OCI-LY3 (cell line): ENCODE measurements around the gene ASCL2.

Source experiments
- EZH2phosphoT487 ChIP-seq: fragments of 200-600 bp; shearing (Covaris generic); IDR thresholded peaks from 2 replicates; pipeline ENCODE4 v1.6.1; 2018; ENCODE audit warnings: antibody characterized with exemption, mixed run types, low read depth
- TF ChIP-seq, protein P1 (sequence below): fragments of 200-600, 300-600 bp; sonication (generic); IDR thresholded peaks from 2 replicates; pipeline ENCODE4 v1.5.1; 2014; ENCODE audit warnings: antibody characterized with exemption, low read length, low read depth

- TF ChIP-seq, protein P1, sequence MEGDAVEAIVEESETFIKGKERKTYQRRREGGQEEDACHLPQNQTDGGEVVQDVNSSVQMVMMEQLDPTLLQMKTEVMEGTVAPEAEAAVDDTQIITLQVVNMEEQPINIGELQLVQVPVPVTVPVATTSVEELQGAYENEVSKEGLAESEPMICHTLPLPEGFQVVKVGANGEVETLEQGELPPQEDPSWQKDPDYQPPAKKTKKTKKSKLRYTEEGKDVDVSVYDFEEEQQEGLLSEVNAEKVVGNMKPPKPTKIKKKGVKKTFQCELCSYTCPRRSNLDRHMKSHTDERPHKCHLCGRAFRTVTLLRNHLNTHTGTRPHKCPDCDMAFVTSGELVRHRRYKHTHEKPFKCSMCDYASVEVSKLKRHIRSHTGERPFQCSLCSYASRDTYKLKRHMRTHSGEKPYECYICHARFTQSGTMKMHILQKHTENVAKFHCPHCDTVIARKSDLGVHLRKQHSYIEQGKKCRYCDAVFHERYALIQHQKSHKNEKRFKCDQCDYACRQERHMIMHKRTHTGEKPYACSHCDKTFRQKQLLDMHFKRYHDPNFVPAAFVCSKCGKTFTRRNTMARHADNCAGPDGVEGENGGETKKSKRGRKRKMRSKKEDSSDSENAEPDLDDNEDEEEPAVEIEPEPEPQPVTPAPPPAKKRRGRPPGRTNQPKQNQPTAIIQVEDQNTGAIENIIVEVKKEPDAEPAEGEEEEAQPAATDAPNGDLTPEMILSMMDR = no peak
- TF ChIP-seq EZH2phosphoT487 = no peak
Measured at GRCh38 chr11:2290351-2290841, 20.0 kb upstream of the ASCL2 start.
